ENCODE results near the gene TGM3. TPM values are rescaled to one million over a fixed set of nuclear protein-coding genes. Genes with fewer than 3 reads are reported as not detected.

The TGM3 gene
- polyA plus RNA-seq, 1 donor from 2014 or later: 0.24 TPM

DNA sequence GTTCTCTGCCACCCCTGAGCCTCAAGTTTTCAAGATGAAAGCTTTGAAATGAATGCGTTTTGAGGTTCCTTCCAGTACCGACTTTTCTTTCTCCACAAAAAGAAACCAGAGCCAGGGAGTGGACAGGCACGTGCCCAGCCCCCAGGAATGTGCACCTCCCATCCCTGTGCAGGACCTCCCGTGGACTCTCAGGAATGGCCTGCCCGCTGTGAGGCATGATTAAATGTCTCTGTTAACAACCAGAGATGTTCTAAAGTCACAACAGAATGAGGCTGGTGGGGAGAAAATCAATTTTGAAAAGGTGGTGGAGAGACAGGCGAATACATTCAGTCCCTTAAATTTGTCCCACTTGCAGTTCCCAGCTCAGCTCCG is 1.5 kb downstream of the TGM3 start:
- no peak overlapping the region for H3K27ac ChIP-seq (ENCODE audit: low read length)
- no peak overlapping the region for H3K4me2 ChIP-seq (ENCODE audit: low read length)
- no peak overlapping the region for H2AFZ ChIP-seq (ENCODE audit: low read depth, low read length)
- TF ChIP-seq TAF1 (IDR thresholded peaks at IDR 0.05; ENCODE audit: low read depth): no peak
- no peak for TF ChIP-seq SMC3 (conservative IDR thresholded peaks at IDR 0.05; ENCODE audit: poor library complexity)
- no peaks in the 10 kb centered on the region for H3K9me2 ChIP-seq (ENCODE audit: insufficient read depth, low read length)
- no peaks in the 10 kb centered on the region for H3F3A ChIP-seq (ENCODE audit: insufficient read depth, low read length, poor library complexity, severe bottlenecking)
- no peaks in the 10 kb centered on the region for H3K27me3 ChIP-seq (ENCODE audit: insufficient read depth, low read depth, low read length)
- no peaks in the 10 kb centered on the region for H3K79me2 ChIP-seq (replicated peaks; ENCODE audit: insufficient read depth, low read length)
- no peak overlapping the region for H3K9ac ChIP-seq (ENCODE audit: low read length)
- no peak overlapping the region for H3K4me3 ChIP-seq (ENCODE audit: low read length)
- no peaks in the 10 kb centered on the region for H3K36me3 ChIP-seq (ENCODE audit: insufficient read depth, low read length)
- no peaks in the 10 kb centered on the region for H3K9me3 ChIP-seq (ENCODE audit: low read length)
- no peaks in the 10 kb centered on the region for H4K20me1 ChIP-seq (ENCODE audit: insufficient read depth)

DNA sequence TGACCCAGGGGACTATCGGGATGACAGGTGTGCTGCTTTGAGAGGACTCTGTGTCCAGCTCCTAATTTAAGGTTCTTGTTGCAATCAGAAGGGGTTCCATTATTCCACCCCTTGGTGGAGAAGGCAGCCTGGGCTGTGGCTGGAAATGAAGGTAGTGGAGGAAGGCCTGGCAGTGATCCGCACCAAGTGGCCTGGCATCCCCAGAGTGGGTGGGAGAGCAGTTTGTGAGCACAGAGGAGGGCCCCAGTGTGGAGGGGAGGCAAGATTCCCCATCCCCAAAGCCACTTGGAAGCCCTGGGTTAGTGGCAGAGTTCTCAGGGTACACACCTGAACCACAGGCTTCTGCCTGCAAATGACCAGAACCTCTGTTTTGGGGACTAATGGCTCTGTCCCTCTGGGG is 2.3 kb downstream of the TGM3 start:
- Histone ChIP-seq H2AFZ (ENCODE audit: low read depth, low read length) (no peak overlapping the region), H3K9me2 (ENCODE audit: insufficient read depth, low read length) (no peaks in the 10 kb centered on the region), H3K36me3 (ENCODE audit: insufficient read depth, low read length) (no peaks in the 10 kb centered on the region), H3K27ac (ENCODE audit: low read length) (no peak overlapping the region), H3K27me3 (ENCODE audit: insufficient read depth, low read depth, low read length) (no peaks in the 10 kb centered on the region), H3K9ac (ENCODE audit: low read length) (no peak overlapping the region), H3K4me3 (ENCODE audit: low read length) (no peak overlapping the region), H3K4me2 (ENCODE audit: low read length) (no peak overlapping the region), H3K79me2 (replicated peaks; ENCODE audit: insufficient read depth, low read length) (no peaks in the 10 kb centered on the region), H3F3A (ENCODE audit: insufficient read depth, low read length, poor library complexity, severe bottlenecking) (no peaks in the 10 kb centered on the region), H3K9me3 (ENCODE audit: low read length) (no peaks in the 10 kb centered on the region), H4K20me1 (ENCODE audit: insufficient read depth) (no peaks in the 10 kb centered on the region)
- TF ChIP-seq RAD21 (conservative IDR thresholded peaks at IDR 0.05) (no peak), EZH2 (IDR thresholded peaks at IDR 0.05; ENCODE audit: borderline replicate concordance, insufficient read depth, low read length, poor library complexity, severe bottlenecking) (no peak)

DNA sequence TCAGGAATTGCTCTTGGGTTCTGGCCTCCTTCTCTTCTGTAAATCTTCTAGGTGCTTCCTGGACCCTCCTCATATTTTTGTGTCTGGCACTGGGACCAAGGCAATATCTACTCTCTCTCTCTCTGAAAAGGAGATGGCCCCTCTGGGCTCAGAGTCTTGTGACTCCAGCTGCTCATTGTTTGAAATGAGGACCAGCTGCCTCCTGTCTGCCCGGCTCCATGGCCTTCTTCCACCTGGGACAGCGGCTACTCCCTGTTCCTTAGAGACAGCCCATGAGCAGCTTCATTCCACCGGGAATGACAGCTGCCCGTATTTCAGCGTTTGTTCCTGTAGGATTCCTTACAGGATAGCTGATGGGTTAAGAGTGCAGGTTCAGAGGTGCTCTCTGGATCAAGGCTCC is 2.9 kb downstream of the TGM3 start:
- TF ChIP-seq, protein P1, sequence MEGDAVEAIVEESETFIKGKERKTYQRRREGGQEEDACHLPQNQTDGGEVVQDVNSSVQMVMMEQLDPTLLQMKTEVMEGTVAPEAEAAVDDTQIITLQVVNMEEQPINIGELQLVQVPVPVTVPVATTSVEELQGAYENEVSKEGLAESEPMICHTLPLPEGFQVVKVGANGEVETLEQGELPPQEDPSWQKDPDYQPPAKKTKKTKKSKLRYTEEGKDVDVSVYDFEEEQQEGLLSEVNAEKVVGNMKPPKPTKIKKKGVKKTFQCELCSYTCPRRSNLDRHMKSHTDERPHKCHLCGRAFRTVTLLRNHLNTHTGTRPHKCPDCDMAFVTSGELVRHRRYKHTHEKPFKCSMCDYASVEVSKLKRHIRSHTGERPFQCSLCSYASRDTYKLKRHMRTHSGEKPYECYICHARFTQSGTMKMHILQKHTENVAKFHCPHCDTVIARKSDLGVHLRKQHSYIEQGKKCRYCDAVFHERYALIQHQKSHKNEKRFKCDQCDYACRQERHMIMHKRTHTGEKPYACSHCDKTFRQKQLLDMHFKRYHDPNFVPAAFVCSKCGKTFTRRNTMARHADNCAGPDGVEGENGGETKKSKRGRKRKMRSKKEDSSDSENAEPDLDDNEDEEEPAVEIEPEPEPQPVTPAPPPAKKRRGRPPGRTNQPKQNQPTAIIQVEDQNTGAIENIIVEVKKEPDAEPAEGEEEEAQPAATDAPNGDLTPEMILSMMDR (IDR thresholded peaks at IDR 0.05; ENCODE audit: poor library complexity, severe bottlenecking): no peak
- TF ChIP-seq EZH2 (IDR thresholded peaks at IDR 0.05; ENCODE audit: borderline replicate concordance, insufficient read depth, low read length, poor library complexity, severe bottlenecking) (no peak), TAF1 (IDR thresholded peaks at IDR 0.05; ENCODE audit: low read depth) (no peak), EP300 (conservative IDR thresholded peaks at IDR 0.05; ENCODE audit: poor library complexity, severe bottlenecking) (no peak), POLR2AphosphoS5 (IDR thresholded peaks at IDR 0.05) (no peak), RAD21 (conservative IDR thresholded peaks at IDR 0.05) (no peak), SMC3 (conservative IDR thresholded peaks at IDR 0.05; ENCODE audit: poor library complexity) (no peak), MXI1 (conservative IDR thresholded peaks at IDR 0.05; ENCODE audit: poor library complexity, severe bottlenecking) (no peak)
- TF ChIP-seq, protein P2, sequence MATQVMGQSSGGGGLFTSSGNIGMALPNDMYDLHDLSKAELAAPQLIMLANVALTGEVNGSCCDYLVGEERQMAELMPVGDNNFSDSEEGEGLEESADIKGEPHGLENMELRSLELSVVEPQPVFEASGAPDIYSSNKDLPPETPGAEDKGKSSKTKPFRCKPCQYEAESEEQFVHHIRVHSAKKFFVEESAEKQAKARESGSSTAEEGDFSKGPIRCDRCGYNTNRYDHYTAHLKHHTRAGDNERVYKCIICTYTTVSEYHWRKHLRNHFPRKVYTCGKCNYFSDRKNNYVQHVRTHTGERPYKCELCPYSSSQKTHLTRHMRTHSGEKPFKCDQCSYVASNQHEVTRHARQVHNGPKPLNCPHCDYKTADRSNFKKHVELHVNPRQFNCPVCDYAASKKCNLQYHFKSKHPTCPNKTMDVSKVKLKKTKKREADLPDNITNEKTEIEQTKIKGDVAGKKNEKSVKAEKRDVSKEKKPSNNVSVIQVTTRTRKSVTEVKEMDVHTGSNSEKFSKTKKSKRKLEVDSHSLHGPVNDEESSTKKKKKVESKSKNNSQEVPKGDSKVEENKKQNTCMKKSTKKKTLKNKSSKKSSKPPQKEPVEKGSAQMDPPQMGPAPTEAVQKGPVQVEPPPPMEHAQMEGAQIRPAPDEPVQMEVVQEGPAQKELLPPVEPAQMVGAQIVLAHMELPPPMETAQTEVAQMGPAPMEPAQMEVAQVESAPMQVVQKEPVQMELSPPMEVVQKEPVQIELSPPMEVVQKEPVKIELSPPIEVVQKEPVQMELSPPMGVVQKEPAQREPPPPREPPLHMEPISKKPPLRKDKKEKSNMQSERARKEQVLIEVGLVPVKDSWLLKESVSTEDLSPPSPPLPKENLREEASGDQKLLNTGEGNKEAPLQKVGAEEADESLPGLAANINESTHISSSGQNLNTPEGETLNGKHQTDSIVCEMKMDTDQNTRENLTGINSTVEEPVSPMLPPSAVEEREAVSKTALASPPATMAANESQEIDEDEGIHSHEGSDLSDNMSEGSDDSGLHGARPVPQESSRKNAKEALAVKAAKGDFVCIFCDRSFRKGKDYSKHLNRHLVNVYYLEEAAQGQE (IDR thresholded peaks at IDR 0.05; ENCODE audit: borderline replicate concordance): no peak
- H3K27me3 ChIP-seq (ENCODE audit: insufficient read depth, low read depth, low read length): no peaks in the 10 kb centered on the region
- no peaks in the 10 kb centered on the region for H3F3A ChIP-seq (ENCODE audit: insufficient read depth, low read length, poor library complexity, severe bottlenecking)
- no peaks in the 10 kb centered on the region for H3K79me2 ChIP-seq (replicated peaks; ENCODE audit: insufficient read depth, low read length)
- no peaks in the 10 kb centered on the region for H3K36me3 ChIP-seq (ENCODE audit: insufficient read depth, low read length)
- H3K9me3 ChIP-seq (ENCODE audit: low read length): no peaks in the 10 kb centered on the region
- H3K9ac ChIP-seq (ENCODE audit: low read length): no peak overlapping the region
- H3K9me2 ChIP-seq (ENCODE audit: insufficient read depth, low read length): no peaks in the 10 kb centered on the region
- H3K4me3 ChIP-seq (ENCODE audit: low read length): no peak overlapping the region
- H2AFZ ChIP-seq (ENCODE audit: low read depth, low read length): no peak overlapping the region
- no peak overlapping the region for H3K4me2 ChIP-seq (ENCODE audit: low read length)
- H3K27ac ChIP-seq (ENCODE audit: low read length): no peak overlapping the region
- no peaks in the 10 kb centered on the region for H4K20me1 ChIP-seq (ENCODE audit: insufficient read depth)

All from neural cell (in vitro differentiated cells).